ENCODE results near the gene B3GALNT1. TPM values are rescaled to one million over a fixed set of nuclear protein-coding genes. Genes with fewer than 3 reads are reported as not detected.
A peak's percentile ranks its signal among the peaks of the same experiment; 100 is the strongest.

B3GALNT1 gene
- total RNA-seq, 2 experiments from 2014 or later, result 14.0 to 16.4 TPM

- H3K36me3 Mint-ChIP-seq, result peaks cover 10% of the 10 kb centered on the region
- no peak overlapping the region for H3K27ac Mint-ChIP-seq
- DNase-seq, result no peak
- H3K27me3 Mint-ChIP-seq, result peaks cover 23% of the 10 kb centered on the region
- peaks cover 9% of the 10 kb centered on the region for H3K4me1 Mint-ChIP-seq
- H3K4me3 Mint-ChIP-seq, result no peak overlapping the region
- H3K9me3 Mint-ChIP-seq, result peaks cover 1% of the 10 kb centered on the region
These were observed 3.5 kb downstream of the B3GALNT1 start for GRCh38 chr3:161101609-161102008.

DNA sequence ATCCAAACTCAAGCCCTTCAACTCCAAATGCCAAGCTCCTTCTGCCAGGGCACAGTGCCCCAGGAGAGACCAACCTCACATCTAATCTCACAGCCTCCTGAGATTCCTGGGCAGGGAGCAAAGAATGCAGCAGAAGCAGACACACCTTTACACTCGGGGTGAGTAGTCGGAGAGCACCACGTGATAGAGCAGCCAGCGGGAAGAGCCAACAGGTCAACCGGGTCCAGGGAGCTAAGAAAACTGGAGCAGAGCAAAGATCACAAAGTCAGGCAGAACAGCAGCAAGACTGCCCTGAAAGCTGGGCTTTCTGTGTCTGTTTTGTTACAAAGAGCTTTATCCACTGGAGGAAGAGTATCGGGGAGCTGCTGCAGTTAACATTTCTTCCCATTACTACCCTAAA is 4.2 kb downstream of the B3GALNT1 start:
- peaks cover 9% of the 10 kb centered on the region for H3K4me1 Mint-ChIP-seq
- H3K27me3 Mint-ChIP-seq, result peaks cover 21% of the 10 kb centered on the region
- no peak overlapping the region for H3K27ac Mint-ChIP-seq
- H3K9me3 Mint-ChIP-seq, result peaks cover 1% of the 10 kb centered on the region
- DNase-seq, result no peak
- peaks cover 10% of the 10 kb centered on the region for H3K36me3 Mint-ChIP-seq
- no peak overlapping the region for H3K4me3 Mint-ChIP-seq

DNA sequence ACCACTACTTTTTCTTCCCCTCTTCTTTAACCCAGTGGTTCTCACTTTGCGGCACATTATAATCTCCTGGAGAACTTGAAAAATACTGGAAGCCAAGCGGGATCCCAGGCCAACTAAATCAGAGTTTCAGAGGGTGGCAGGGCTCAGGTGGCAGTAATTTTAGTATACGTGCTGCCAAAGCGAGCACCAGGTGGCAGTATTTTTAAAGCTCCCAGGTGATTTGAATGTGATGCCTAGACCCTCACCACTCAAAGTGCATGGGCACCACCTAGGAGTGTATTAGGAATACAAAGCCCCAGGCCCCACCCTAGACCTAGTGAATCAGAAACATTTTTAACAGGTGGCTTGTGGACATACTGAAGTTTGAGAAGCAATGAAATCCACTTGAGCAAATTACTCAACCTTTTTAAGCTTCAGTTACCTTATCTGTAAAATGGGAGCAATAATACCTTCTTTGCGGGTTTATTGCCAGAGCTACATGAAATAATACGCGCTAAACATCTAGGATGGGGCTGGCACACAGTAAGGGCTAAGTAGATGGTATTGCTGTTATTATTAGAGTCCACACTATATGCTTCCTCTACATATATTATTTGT is 8.3 kb downstream of the B3GALNT1 start:
- Mint-ChIP-seq H3K4me1 (no peaks in the 10 kb centered on the region), H3K27ac (no peak overlapping the region), H3K27me3 (no peaks in the 10 kb centered on the region), H3K9me3 (no peaks in the 10 kb centered on the region), H3K4me3 (no peak overlapping the region), H3K36me3 (no peaks in the 10 kb centered on the region)
- DNase-seq, result no peak

- Mint-ChIP-seq H3K4me1 (no peaks in the 10 kb centered on the region), H3K27ac (no peak overlapping the region), H3K36me3 (no peaks in the 10 kb centered on the region)
These were observed 11.3 kb downstream of the B3GALNT1 start for GRCh38 chr3:161093895-161094294.

DNA sequence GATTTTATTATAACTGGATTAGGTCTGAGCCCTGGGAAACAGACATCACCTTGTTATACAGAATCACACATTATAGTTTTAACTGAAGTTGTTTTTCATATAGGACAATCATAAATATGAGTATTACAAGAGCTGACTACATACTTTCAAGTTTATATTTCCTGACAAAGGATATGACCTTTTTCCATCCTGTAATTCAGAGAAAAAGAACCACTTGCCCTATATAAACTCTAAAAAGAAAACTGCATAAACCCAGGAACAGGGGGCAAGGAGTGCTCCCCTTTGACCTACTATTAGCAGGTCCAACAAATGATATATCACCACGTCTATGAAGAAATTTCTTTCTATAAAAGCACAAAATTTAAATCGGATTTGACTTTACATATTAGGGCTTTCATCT is 20.9 kb downstream of the B3GALNT1 start:
- Mint-ChIP-seq H3K9me3 (no peaks in the 10 kb centered on the region), H3K4me1 (peaks cover 22% of the 10 kb centered on the region)

More at GRCh38 chr3:161093895-161094294, 11.3 kb downstream of the B3GALNT1 start:
- no peak for DNase-seq
- Mint-ChIP-seq H3K9me3 (no peaks in the 10 kb centered on the region), H3K27me3 (peaks cover 3% of the 10 kb centered on the region), H3K4me3 (no peak overlapping the region)

DNA sequence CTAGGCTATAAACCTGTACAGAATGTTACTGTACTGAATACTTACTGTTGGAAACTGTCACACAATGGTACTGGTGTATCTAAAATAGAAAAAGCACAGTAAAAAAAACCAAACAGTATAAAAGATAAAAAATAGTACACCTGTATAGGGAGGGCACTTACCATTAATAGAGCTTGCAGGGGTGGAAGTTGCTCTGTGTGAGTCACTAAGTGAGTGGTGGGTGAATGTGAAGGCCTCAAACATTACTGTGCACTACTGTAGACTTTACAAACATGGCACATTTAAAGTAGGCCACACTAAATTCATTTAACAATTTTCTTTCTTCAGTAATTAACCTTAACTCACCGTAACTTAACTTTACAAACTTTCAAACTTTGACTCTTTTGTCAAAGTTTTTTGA is 22.0 kb downstream of the B3GALNT1 start:
- peaks cover 26% of the 10 kb centered on the region for H3K4me1 Mint-ChIP-seq
- peaks cover 13% of the 10 kb centered on the region for H3K36me3 Mint-ChIP-seq
- H3K27me3 Mint-ChIP-seq, result no peaks in the 10 kb centered on the region
- no peak overlapping the region for H3K4me3 Mint-ChIP-seq
- no peak overlapping the region for H3K27ac Mint-ChIP-seq
- no peaks in the 10 kb centered on the region for H3K9me3 Mint-ChIP-seq
- DNase-seq, result no peak

More for the DNA sequence above, 20.9 kb downstream of the B3GALNT1 start:
- DNase-seq, result no peak
- no peak overlapping the region for H3K4me3 Mint-ChIP-seq
- no peaks in the 10 kb centered on the region for H3K27me3 Mint-ChIP-seq
- H3K36me3 Mint-ChIP-seq, result peaks cover 13% of the 10 kb centered on the region
- H3K27ac Mint-ChIP-seq, result no peak overlapping the region

DNA sequence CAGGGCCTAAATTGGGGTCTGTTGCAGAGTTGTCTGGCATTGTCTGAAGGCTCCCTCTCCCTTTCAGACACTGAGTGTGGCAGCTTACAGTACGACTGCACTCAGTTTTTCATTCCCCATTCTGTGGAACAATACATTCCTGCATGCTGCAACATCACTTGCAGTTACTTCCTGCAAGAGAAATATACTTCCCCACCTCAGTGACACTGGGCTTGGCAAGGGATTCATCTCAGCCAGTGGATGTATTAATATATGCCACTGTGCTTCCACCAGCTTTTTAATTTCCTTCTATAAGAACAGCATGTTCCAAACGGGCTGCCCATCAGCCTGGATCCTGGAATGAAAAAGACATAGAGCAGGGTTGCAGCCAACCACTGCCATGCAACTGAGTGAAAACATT is 23.1 kb downstream of the B3GALNT1 start:
- Mint-ChIP-seq H3K27ac (peak overlapping the region; percentile 26), H3K27me3 (no peaks in the 10 kb centered on the region), H3K4me3 (no peak overlapping the region), H3K36me3 (peaks cover 13% of the 10 kb centered on the region), H3K9me3 (no peaks in the 10 kb centered on the region), H3K4me1 (peaks cover 30% of the 10 kb centered on the region)
- DNase-seq, result no peak

GRCh38 chr3:161081633-161082032 is 23.5 kb downstream of the B3GALNT1 start:
- peak overlapping the region; percentile 62 for H3K27ac Mint-ChIP-seq

DNA sequence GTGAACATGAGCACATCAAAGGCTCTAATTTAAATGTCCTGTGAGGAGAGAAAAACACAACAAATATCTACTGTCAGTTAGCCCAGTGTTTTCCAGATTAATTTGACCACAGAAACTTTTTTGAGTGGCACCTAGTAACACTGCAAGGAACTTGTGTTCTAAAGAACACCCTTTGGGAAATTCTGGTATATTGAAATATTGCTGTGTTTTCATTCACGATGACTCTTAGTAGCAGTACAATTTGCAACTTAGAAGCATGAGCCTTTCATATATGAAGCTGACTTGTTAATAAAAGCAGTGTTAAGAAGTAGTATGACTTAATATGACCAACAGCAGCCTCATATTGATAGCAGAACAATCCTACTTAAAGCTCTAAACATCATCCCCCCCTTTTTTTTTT is 32.0 kb downstream of the B3GALNT1 start:
- Mint-ChIP-seq H3K4me1 (peaks cover 43% of the 10 kb centered on the region), H3K27me3 (peaks cover 5% of the 10 kb centered on the region), H3K4me3 (no peak overlapping the region), H3K36me3 (peaks cover 14% of the 10 kb centered on the region), H3K27ac (peak overlapping the region; percentile 87), H3K9me3 (no peaks in the 10 kb centered on the region)
- no peak for DNase-seq

More at GRCh38 chr3:161081633-161082032, 23.5 kb downstream of the B3GALNT1 start:
- Mint-ChIP-seq H3K4me1 (peaks cover 30% of the 10 kb centered on the region), H3K27me3 (no peaks in the 10 kb centered on the region), H3K4me3 (no peak overlapping the region), H3K9me3 (no peaks in the 10 kb centered on the region), H3K36me3 (peaks cover 13% of the 10 kb centered on the region)
- DNase-seq, result no peak

- Mint-ChIP-seq H3K4me1 (peaks cover 41% of the 10 kb centered on the region), H3K4me3 (no peak overlapping the region), H3K27me3 (peaks cover 5% of the 10 kb centered on the region), H3K27ac (peak overlapping the region; percentile 87), H3K36me3 (peaks cover 14% of the 10 kb centered on the region), H3K9me3 (no peaks in the 10 kb centered on the region)
- no peak for DNase-seq
These were observed 32.4 kb downstream of the B3GALNT1 start for GRCh38 chr3:161072751-161073150.

DNA sequence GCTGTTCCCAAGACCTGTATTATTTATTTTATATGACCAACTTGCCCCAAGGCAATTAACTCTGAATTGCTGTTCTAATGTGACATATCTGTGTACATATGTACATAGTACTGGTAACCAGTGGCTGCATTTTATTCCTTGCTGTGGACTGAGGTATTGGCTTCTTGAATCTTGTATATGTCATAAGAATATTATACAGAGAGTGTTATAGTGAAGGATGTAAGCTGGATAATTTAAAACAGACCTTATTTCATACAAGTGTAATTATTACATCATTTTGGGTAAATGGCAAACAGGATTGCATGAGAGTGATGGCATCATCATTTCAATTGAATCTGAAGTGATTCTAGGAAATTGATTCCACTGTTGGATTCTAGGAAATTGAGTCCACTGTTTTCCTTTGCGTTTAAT is 32.9 kb downstream of the B3GALNT1 start:
- Mint-ChIP-seq H3K36me3 (peaks cover 16% of the 10 kb centered on the region), H3K9me3 (no peaks in the 10 kb centered on the region), H3K4me3 (no peak overlapping the region), H3K27ac (peak overlapping the region; percentile 87), H3K4me1 (peaks cover 46% of the 10 kb centered on the region), H3K27me3 (peaks cover 5% of the 10 kb centered on the region)
- DNase-seq, result no peak

- Mint-ChIP-seq H3K27me3 (peaks cover under 1% of the 10 kb centered on the region), H3K27ac (peak overlapping the region; percentile 87), H3K9me3 (no peaks in the 10 kb centered on the region), H3K36me3 (peaks cover 18% of the 10 kb centered on the region), H3K4me3 (no peak overlapping the region), H3K4me1 (peaks cover 46% of the 10 kb centered on the region)
- DNase-seq, result no peak
These were observed 34.0 kb downstream of the B3GALNT1 start for GRCh38 chr3:161070980-161071663.

- Mint-ChIP-seq H3K9me3 (no peaks in the 10 kb centered on the region), H3K36me3 (peaks cover 18% of the 10 kb centered on the region), H3K27ac (peak overlapping the region; percentile 84), H3K4me3 (peak overlapping the region; percentile 10), H3K4me1 (peaks cover 46% of the 10 kb centered on the region), H3K27me3 (no peaks in the 10 kb centered on the region)
- no peak for DNase-seq
These were observed 34.8 kb downstream of the B3GALNT1 start for GRCh38 chr3:161070252-161070930.

GRCh38 chr3:161069511-161070251 is 35.5 kb downstream of the B3GALNT1 start:
- H3K9me3 Mint-ChIP-seq, result no peaks in the 10 kb centered on the region
- H3K27me3 Mint-ChIP-seq, result no peaks in the 10 kb centered on the region
- H3K27ac Mint-ChIP-seq, result peak overlapping the region; percentile 84
- DNase-seq, result no peak
- peaks cover 18% of the 10 kb centered on the region for H3K36me3 Mint-ChIP-seq
- peaks cover 46% of the 10 kb centered on the region for H3K4me1 Mint-ChIP-seq
- no peak overlapping the region for H3K4me3 Mint-ChIP-seq

- Mint-ChIP-seq H3K9me3 (no peaks in the 10 kb centered on the region), H3K27me3 (no peaks in the 10 kb centered on the region), H3K36me3 (peaks cover 12% of the 10 kb centered on the region), H3K4me1 (peaks cover 36% of the 10 kb centered on the region), H3K27ac (peak overlapping the region; percentile 84), H3K4me3 (no peak overlapping the region)
- DNase-seq, result no peak
These were observed 37.8 kb downstream of the B3GALNT1 start for GRCh38 chr3:161067335-161067734.
